GM18505 (cell line): ENCODE data around the gene NPY4R2.
"Not testable (repeated sequence)": the region's sequence is repeated elsewhere in the genome, so short reads cannot be mapped to it uniquely, and the experiment has no call there.

ENCODE experiments used
- ATAC-seq: cut with Tn5 transposase; IDR thresholded peaks from one replicate; pipeline ENCODE4 v1.9.1; 2021; ENCODE audit not compliant: unreplicated experiment

The NPY4R2 gene, protein sequence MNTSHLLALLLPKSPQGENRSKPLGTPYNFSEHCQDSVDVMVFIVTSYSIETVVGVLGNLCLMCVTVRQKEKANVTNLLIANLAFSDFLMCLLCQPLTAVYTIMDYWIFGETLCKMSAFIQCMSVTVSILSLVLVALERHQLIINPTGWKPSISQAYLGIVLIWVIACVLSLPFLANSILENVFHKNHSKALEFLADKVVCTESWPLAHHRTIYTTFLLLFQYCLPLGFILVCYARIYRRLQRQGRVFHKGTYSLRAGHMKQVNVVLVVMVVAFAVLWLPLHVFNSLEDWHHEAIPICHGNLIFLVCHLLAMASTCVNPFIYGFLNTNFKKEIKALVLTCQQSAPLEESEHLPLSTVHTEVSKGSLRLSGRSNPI

DNA sequence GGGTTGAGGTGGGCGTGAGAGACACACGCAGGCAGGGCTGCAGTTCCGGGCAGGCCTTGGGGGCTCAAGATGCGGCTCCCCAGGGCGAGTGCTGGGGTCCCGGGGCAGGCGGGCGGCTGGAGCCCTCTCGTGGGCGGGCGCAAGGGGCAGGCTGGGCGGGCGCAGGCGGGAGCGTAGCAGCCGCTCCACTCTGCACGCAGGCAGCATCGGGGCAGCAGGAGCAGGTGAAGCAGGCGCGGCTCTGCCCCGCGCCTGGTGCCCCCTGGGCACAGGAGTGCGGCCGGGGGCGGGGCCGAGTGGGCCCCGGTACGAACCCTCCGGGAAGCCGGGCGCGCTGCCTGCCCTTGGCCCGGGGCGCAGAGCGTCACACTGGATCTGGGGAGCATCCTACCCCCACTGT, at the start of gene NPY4R2:
Gene NPY4R2 (plus strand): TSS at position 188 of the 400 bp plus-strand sequence. CDS start 3,326 bp downstream, outside the sequence.
- not testable (repeated sequence) for ATAC-seq

DNA sequence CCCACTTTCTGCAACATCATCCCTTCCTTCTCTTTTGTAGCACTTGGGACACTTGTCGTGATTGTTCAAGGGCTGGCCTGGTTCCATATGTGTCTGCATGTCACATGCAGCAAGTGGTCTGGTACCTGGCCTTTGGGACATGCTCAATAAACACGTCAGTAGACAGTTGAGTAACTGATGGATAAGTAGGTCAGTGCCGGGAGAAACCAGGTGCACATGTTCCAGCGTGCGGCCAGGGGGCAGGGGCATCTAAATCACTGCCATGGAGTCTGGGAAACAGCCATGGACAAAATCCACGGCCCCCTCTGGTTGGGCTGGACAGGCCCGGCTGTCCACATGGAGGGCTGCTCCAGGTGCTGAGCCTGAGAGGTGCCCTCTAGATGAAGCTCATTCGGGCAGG, 47.6 kb upstream of the NPY4R2 start:
- not testable (repeated sequence) for ATAC-seq

GRCh38 chr10:47871485-47872180, 46.8 kb upstream of the NPY4R2 start:
- ATAC-seq: not testable (repeated sequence)

- not testable (repeated sequence) for ATAC-seq
These were observed 46.2 kb upstream of the NPY4R2 start for GRCh38 chr10:47872236-47872635.

DNA sequence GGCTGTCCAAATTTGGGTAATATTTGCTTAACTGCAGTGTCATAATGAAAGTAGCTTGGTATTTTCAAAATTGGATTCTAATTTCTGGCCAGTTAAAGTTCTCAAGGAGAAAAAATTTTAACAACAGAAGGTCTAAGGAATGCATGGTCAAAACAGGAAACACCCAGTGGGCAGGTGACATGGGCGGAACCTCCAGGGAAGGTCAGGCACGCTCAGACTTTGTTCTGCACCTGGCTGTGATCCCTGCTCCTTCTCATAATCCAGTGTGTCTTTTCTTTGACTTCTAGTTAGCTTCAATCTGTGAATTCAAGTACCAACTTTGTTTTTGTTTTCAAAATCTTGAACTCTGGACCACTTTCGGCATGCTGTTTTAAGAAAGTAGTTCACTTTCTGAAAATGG, 34.2 kb upstream of the NPY4R2 start:
- not testable (repeated sequence) for ATAC-seq

DNA sequence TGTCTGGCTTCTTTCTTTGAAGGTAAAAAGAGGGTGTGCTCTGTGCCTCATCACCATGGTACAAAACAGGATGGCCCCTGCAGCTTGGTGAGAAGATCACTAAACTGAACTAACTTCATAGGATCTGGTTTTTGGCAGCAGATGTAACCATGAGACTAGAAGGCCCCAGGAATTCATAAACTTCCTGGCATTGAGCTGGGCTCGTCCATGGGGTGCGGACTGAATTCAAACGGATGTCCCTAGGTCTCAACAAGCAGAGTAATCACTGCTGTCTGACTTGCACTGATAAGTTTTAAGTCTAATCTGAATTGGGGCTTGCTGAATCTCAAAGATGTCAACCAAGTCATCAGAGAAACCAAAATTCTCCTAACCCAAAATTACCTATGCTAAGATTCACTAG, 33.5 kb upstream of the NPY4R2 start:
- ATAC-seq: not testable (repeated sequence)

DNA sequence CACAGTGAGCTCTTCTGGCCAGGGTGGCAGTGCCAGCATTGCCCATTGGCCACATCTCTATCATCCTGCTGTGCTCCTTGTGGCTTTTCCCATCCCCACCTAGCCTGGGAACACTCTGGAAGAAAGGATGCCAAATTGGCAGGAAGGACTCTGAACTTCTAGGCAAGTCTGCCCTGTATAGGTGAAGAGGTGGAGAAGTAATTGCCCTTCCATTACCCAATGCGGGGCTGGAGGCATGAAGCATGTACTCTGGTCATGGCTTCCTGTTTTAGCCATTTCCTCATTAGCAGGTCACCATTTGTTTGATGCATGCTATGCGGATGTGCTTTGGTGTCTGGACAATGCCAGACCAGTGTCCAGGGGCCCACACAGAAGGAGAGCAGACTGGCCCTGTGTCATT, 32.1 kb upstream of the NPY4R2 start:
- not testable (repeated sequence) for ATAC-seq

- not testable (repeated sequence) for ATAC-seq
These were observed 31.6 kb upstream of the NPY4R2 start for GRCh38 chr10:47886827-47887226.

- not testable (repeated sequence) for ATAC-seq
These were observed 27.7 kb upstream of the NPY4R2 start for GRCh38 chr10:47890737-47891136.

DNA sequence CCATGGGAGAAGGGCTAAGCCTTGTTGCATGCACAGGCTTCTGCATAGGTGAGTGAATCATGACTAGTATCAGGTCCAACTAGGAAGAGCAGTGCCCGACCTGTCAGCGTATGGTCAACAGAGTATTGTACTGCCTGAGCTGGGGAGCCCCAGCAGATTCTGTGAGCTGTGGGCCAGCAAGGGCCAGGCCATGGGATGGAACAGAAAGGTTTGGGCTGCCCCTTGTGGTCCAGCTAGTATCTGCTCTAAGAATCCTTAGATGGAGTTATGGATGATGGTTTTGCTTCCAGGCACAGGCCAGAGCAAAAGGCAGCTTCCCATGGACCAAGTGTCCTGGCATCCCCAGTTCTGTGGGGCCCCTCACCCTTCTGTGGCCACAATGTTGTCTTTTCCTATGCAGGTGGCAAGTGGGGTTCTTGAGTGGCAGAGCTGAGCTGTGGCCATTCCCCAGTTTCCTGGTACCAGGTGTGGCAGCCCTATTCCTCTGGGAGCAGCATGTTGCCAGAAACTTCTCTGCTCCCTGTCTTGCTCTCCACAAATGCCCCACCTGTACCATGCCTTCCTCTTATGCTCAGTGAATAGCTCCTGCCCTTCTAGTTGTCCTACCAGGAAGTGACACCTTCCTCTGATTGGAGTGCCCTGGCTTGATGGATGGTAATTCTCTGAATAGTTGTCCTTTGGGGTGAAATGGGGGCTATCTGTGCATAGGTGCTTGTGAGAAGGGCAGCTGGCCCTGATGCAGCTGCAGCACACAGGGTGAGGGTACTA, 25.8 kb upstream of the NPY4R2 start:
- ATAC-seq: not testable (repeated sequence)

DNA sequence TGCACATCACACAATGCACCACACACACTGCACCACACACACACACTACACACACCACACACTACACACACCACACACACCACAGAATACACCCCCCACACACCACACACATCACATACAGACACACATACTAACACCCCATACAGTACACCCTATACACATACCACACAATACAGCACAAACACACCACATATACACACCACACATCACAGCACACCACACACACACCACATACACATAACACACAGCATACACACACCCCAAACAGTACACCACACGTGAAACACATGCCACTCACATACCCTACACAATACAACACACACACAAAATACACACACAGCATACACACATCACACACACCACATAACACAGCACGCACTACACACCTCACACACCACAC, 23.9 kb upstream of the NPY4R2 start:
- not testable (repeated sequence) for ATAC-seq

DNA sequence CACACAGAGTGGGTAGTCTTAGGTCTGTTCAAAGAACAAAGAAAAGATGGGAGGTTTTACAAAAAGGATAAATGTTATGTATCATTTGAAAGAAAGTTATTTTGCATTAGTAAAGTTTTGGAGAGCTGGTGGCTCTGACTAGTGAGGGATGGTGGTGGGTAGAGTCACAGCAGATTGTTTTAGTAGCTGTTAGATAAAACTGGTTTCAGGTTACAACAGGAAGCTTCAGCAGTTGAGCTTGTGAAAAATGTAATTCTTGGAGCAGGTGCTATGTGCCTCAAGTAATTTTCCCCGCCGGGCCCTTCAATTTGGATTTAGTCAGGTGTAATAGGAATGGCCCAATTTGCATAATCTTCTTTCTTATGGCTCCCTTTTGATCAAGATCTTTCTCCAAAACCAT, 20.6 kb upstream of the NPY4R2 start:
- ATAC-seq: not testable (repeated sequence)

- not testable (repeated sequence) for ATAC-seq
These were observed 9.1 kb upstream of the NPY4R2 start for GRCh38 chr10:47909333-47909732.

DNA sequence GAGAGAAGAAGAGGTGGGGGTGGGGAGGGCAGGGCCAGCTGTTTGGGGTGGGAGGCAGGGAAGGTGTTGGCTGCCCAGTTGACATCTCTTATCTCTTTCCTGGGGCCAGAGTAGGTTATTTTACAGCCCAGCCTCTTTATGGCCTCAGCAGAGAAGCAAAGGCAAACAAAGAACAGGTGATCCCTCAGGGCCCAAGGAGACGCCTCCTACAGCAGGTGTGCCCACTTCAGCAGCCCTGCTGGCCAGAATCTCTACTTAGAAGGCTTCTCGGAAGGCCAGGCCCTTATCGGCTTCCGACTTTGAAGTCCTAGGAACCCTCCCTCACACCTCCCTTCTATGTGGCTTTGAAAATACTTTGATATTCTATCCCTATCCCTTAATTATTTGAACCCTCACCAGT, 8.0 kb upstream of the NPY4R2 start:
- ATAC-seq: not testable (repeated sequence)

- not testable (repeated sequence) for ATAC-seq
These were observed 4.4 kb upstream of the NPY4R2 start for GRCh38 chr10:47914052-47914451.

DNA sequence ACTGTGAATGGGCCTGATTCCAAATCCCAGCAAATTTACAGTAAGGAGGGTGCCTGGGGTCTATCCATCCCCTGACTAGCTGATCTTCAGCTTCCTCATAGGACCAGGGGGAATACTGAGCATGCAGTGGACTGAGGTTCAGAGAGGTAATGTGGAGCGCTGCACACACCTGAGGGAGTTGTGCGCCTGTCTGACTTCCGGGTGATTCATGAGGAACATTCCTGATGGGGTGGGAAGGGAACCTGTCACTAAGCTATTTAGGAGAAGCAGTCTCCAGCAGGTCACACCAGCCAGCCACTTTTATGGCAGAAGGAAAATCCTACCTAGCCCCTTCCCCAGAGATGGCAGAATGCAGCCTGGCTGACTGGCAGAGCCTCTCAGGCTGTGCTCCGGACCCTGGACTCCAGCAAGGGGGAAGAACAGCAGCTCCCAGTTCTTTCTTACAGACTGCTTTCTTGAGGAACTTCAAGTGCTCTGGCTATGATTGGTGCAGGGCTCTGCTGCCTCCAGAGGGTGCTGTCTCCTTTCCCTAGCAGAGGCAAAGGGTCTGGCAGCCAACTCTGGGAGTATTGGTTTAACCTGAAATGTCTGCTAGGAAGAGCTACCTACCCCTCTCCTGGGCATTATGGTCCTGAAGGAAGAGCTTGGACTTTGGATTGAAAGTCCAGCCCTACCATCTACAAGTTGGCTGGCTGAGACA, 2.5 kb upstream of the NPY4R2 start:
- ATAC-seq: not testable (repeated sequence)

DNA sequence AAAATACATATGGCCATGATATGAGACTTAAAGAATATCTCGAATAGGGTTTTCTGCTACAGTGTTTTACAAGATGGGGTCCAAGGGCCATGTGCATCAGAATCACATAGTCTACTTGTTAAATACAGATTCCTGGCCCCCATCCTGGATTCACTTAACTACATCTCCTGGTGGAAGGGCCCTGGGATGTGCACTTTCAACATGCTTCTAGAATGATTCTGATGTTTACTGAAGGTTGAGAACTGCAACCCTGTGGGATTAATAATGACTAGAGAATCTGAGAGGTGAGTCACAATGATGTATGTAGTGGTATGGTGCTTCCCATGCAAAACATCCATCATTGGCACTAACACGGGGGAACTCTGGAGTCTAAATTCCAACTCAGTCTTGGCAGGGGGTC, 2.1 kb downstream of the NPY4R2 start:
- ATAC-seq: not testable (repeated sequence)

DNA sequence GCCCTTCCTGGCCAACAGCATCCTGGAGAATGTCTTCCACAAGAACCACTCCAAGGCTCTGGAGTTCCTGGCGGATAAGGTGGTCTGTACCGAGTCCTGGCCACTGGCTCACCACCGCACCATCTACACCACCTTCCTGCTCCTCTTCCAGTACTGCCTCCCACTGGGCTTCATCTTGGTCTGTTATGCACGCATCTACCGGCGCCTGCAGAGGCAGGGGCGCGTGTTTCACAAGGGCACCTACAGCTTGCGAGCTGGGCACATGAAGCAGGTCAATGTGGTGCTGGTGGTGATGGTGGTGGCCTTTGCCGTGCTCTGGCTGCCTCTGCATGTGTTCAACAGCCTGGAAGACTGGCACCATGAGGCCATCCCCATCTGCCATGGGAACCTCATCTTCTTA, 4.0 kb downstream of the NPY4R2 start:
- not testable (repeated sequence) for ATAC-seq

DNA sequence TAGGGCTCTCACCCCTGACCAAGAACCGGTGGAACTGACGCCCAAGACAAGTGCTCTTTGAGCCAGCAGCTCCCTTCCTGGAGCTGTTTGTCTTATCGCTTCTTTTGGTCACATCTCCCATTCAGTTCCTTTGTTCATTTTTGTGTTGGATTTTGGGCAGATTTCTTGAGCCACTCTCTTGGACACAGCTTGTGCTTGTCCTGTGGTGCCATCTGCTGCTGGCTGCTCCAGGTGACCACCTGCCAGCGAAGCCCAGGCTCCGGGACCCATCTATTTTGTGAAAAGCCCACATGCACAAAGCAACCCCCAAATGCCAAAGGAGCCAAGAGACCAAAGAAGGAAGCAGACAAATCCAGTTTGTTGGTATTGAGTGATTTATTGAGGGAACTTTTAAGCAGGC, 6.2 kb downstream of the NPY4R2 start:
- not testable (repeated sequence) for ATAC-seq

- not testable (repeated sequence) for ATAC-seq
These were observed 8.9 kb downstream of the NPY4R2 start for GRCh38 chr10:47927147-47927916.
